Astrocyte (in vitro differentiated cells and primary cell): ENCODE measurements around the gene B3GNT4.

ENCODE experiments used
- CTCF ChIP-seq: IDR thresholded peaks from 2 replicates; pipeline ENCODE4 v1.5.1; 2011; ENCODE audit warnings: low read depth, mild to moderate bottlenecking, inconsistent platforms, low read length, moderate library complexity; ENCODE audit not compliant: insufficient read depth
- EZH2 ChIP-seq: IDR thresholded peaks from 2 replicates; pipeline ENCODE4 v1.6.1; 2012; ENCODE audit warnings: mild to moderate bottlenecking, low read length, inconsistent platforms; ENCODE audit not compliant: insufficient read depth

DNA sequence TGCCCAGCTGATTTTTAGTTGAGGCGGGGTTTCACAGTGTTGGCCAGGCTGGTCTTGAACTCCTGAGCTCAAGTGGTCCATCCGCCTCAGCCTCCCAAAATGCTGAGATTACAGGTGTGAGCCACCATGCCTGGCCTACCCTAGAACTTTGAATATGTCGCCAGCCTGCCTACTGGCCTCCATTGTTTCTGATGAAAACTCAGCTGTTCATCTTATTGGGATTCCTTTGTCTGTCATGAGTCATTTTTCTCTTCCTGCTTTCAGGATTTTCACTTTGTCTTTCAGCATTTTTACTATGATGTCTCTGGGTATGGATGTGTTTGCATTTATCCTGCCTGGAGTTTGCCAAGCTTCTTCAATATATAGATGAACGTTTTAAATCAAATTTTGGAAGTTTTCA, 8.1 kb upstream of the B3GNT4 start:
- TF ChIP-seq CTCF (no peak), EZH2 (no peak)
